HG02588 (cell line): Measurements from ENCODE around the gene EHD3.
A peak's percentile ranks its signal among the peaks of the same experiment; 100 is the strongest.
"Not testable (repeated sequence)": the region's sequence is repeated elsewhere in the genome, so short reads cannot be mapped to it uniquely, and the experiment has no call there.

ENCODE experiments used
- ATAC-seq: cut with Tn5 transposase; IDR thresholded peaks from one replicate; pipeline ENCODE4 v1.9.1; 2021; ENCODE audit warnings: mild to moderate bottlenecking, moderate library complexity; ENCODE audit not compliant: unreplicated experiment

Gene EHD3

DNA sequence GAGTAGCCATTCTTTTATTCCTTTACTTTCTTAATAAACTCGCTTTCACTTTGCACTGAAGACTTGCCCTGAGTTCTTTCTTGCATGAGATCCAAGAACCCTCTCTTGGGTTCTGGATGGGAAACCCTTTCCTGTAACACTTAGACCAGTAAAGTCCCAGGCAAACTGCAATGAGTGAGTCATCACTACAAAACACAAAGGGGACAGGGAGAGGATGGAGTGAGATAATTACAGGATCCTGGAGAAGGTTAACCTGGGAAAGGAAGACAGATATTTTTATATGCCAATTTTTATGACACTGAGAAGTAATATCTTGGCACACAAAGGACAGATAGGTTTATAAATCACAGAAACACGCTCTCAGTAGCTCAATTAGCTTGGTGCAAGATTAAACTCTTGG, 48.7 kb downstream of the EHD3 start:
- ATAC-seq, result no peak

DNA sequence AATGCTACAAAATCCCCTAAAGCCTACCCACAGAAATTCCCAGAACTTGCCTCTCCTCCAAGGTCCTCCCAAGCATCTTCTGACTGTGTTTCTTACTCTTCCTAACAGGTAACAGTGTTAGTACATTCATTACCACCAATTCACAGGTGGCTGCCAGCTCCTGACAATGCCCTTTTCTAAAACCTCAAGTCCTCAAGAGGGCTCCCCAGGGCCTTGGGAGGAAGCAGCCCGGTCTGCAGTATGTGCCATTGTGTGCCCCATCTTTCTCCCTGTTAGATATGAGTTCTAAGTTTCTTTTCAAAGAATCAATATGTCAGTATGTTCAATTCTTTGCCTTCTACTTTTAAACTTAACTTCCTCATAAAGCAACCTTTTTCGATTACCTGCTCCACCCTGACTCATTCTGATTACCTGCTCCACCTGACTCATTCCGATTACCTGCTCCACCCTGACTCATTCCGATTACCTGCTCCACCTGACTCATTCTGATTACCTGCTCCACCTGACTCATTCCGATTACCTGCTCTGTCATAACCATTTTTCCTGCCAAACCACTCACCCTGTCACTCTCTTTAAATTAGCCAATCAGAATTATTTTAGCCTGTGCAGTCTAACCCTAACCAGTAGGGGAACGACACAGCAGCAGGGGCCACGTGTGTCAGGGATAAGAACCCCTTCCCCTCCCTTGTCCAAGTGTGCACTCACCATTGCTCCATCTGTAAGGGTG, 49.4 kb downstream of the EHD3 start:
- ATAC-seq, result not testable (repeated sequence)

DNA sequence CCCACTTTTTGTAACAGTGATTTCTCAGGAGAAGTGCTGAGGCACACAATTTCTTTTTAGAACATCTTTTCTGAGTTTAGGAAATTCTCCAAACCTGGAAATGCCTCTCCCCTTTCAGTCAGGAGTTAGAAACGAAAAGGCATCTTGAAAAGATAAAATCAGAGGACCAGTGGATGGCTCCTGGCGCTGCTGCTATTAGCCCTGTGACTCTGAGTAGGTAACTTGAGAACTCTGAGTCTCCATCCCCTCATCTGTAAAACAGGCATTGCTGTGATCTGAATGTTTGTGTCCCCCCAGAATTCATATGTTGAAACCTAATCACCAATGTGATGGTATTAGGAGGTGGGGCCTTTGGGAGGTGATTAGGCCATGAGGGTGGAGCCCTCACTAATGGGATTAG, 50.2 kb downstream of the EHD3 start:
- ATAC-seq, result no peak

DNA sequence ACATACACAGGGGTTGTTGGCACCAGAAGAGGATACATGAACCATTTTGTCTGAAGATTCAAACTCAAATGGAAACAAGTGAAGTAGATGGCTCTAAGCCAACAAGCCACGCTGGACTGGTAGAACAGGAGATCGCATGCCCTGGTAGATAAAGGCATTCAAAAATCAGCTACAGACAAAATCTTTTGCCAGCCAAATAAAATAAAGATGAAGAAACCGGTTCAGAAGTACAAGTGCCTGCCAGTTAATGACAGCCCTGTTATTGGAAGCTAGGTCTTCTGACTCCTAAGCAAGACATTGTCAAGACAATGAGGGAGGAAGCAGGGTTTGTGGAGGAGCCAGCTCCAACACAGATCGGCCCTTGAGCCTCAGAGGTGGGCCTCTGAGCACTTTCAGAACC, 52.3 kb downstream of the EHD3 start:
- no peak for ATAC-seq

DNA sequence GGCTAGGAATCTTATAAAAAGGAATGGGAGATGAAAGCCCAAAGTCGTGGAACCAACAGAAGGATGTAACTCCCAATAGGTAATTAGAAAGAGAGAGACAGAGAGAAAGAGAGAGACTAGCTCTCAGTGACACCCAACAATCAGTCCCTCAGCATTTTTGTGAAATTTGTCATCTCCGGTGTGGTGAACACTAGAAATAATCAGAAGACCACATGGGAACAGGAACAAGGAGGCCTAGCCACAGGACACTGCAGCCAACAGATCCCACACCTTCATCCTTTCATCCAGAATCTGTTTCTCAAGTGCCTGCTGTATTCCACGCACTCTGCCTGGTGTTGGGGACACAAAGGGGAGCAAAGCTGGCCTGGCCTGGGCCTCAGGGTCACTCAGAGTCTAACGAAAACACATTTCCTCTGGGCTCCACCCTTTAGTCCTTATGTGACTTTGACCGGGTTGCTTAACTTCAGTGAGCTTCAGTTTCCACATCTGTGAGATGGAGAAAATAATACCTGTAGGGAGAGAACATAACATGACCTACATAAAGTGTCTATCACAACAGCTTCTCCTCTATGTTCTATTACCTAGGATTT, 53.1 kb downstream of the EHD3 start:
- no peak for ATAC-seq

DNA sequence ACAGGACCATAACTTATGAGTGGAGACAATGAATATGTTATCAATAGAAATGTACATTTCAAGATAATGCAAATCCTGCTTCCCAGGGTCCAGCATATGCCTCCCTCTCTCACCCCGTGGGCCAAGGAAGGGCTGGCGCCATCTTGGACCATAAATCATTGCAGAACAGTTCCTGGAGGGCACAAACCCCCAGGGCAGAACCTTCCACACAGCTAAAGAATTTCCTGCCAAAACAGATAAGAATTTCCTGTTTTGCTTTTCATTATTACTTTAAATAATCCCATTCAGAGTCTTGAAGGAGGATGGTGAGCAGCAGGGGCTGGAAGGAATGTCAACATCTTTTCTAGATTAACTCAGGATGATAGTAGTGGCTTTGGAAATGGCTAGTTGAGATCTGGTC, 53.7 kb downstream of the EHD3 start:
- no peak for ATAC-seq

DNA sequence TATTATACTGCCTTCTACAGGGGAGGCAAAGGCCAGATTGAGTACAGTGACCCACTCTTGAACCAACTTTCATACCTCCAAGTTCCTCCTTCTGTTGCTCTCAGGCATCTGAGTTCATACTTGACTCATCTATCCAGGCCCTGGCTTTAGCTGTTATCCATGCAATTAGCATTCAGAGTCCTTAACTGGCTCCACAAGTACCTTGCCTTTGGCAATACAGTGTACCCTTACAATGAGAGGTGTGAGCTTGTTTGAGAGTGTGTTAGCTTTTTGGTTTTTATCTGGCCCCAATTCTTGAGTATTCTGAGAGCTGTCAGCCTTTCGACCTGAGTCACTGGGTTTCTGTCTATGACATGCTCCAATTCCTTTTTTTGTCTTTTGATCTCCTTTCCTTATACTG, 60.2 kb downstream of the EHD3 start:
- ATAC-seq, result no peak

DNA sequence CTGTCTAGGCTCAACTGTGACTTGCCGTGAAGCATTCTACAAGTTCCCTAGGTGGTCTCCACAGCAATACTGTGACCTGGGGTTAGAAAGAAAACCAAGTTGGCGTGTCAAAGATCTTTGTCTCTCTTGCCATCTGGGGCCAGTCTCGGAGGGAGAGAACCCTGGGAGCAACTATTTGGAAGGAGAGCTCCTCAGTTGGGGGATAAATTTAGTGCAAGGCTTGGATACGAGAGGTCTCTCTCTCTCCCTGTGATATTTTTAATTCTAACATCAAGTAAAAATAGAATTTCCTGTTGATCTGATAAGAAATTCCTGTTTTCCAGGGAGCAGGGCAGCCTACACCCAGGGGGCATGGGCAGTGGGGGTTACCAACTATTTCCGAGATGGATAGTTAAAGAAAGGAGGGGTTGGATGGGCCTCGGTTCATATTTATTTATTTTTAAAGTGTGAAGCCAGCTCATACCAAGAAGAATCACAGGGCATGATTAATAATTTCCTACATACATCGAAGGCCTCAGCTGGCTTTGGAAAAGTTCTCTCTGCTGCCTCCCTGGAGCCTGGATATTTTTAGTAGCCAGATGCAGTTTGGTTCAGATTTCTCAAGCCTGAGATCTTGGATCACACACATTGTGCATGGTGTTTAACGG, 62.8 kb downstream of the EHD3 start:
- no peak for ATAC-seq

DNA sequence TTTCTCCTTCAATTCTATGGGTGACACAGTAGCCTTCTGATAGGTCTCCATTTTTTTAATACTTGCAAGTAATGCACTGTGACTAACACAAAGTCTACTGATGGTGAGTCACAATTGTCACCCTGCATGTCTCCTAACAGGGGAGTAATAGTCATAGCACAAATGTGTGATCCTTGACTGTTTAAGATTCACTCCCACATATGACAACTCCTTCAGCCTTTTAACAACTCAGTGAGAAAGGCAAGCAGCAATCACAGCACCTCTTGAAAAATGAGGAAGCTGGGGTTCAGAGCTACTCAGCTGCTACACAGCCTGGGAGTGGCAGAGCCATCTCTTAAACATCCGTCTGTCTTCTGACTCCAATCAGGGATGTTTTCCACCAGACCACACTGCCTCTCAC, 63.8 kb downstream of the EHD3 start:
- ATAC-seq, result no peak

DNA sequence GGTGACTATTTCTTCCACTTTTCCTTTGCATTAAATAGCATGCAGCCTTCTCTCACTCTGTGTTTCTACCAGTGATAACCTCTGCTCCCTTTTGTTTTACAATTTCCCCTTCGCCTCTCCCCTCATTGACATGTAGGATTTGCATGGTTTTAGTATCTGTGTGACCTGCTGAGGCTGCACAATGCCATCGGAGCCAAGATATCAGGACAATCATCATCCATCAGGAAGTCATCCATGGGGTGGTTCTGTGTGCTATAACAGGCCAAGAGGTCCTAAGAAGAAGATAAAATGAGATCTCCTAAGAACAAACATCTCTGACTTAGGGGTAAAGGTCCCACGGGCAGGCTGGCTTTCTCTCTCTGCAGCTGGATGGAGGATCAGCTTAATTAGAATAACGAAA, 65.6 kb downstream of the EHD3 start:
- ATAC-seq, result no peak

DNA sequence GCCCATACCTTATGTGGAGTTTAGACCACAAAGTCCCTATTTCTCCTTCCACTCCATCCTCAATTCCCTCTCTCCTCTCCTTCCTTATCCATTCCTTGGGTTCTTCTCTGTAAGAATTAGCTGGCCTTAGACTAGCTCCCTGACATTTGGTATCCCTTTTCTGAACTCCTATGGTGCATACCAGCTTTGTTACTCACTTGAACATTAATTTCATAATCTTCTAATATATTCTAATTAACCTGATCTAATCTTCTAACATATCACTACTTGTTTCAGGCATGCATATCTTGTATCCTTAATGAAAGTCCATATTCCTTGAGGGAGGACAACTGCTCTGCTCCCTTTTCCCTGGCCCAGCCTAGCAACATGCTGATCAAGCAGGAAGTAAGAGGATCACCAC, 66.4 kb downstream of the EHD3 start:
- no peak for ATAC-seq

DNA sequence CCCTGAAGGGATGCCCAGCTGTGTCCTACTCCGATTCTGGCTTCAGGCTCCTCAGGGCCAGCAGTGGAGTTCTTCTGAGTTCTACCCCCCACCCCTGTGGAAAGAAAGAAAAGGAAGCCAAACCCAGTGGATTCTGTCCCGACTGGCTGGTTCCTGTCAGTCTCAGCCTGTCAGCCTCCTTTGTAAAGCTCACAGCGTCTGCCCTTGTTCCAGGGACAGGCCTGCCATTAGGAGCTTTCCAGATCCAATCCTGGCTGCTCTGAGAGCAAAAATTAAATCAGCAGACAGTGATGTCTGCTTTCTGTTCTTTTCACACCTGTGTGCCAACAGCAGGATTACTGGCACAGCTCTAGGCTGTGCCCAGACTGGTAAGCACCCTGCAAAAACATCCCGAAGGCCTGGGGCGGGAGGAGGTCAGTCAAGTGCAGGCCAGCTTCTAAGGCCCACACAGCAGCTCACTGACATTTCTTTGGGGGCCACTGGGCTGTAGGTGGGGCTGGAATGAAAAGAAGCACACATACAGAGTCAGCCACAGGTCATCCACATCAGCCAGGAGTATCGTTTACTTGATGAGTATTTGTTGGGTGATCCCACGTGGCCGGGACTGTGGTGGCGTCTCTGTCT, 69.1 kb downstream of the EHD3 start:
- ATAC-seq, result no peak

DNA sequence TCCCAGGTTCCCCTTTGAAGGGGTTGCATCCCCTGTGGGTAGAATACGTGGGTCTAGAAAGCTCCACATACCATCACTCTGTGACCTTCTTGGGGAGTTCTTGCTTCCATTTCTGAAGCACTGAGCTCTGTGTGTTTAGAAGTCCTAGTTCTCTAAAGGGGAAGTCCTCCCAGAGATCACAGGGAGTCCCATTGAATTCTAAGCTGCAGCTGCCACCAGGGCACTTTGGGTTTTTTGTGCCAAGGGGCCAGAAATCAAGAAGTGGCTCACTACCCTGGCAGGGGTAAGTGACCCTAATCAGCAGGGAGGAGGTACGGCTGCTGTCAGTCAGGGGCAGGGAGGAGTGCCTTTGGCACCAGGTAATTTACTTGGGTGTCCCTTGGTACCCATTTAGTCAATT, 70.9 kb downstream of the EHD3 start:
- no peak for ATAC-seq

DNA sequence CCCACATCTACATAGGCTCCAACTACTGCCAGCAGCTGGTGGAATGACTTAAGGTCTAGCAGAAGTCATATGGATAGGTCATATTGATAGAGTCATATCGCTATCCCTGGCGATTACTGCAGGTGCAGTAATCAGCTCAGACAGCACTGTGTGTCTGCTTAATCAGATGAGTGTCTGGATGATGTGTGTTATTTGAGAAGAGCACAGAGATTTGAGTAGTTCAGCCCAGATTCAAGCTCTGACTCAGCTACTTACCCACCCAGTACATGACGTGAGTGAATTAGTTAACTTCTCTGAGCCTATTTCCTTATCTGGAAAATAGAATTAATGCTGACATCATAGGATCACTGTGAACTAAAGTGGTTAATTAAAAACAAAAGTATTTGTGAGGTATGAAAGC, 78.9 kb downstream of the EHD3 start:
- ATAC-seq, result no peak

DNA sequence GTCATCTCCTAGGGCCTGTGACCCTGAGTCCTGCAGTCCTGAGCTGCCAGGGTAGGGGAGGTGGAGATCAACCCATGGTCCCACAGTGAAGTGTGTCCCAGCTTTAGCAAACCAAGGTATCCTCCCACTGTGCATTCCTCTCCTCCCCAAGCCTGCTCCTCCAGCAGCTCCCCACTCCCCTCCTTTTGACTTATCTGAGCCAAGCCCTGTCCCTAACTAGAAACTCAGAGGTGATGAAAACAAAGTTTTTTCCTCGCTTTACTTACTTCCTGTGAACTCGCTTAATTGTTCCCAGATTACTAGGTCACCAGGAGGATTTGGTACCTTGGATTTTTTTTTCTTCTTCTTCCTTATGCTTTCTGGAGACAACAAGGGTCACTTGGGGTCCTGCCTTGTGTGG, 80.8 kb downstream of the EHD3 start:
- no peak for ATAC-seq

DNA sequence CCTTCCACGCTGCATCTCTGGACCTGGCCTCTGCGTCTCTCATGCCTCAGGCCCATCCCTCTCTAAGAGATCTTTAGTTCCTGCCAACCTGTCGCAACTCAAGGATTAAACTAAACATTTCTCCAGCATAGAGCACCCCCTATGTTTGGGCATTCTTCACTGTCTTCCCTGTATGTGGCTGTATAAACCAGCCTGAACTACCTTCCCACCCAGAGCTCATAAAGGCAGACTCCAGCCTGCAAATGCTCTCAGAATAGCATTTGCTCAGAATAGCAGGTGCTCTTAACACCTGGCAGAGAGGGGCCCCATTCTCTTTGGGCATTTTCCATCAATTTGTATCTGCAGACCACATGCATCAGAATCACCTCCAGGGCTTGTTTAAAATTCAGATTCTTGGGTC, 83.4 kb downstream of the EHD3 start:
- ATAC-seq, result no peak

DNA sequence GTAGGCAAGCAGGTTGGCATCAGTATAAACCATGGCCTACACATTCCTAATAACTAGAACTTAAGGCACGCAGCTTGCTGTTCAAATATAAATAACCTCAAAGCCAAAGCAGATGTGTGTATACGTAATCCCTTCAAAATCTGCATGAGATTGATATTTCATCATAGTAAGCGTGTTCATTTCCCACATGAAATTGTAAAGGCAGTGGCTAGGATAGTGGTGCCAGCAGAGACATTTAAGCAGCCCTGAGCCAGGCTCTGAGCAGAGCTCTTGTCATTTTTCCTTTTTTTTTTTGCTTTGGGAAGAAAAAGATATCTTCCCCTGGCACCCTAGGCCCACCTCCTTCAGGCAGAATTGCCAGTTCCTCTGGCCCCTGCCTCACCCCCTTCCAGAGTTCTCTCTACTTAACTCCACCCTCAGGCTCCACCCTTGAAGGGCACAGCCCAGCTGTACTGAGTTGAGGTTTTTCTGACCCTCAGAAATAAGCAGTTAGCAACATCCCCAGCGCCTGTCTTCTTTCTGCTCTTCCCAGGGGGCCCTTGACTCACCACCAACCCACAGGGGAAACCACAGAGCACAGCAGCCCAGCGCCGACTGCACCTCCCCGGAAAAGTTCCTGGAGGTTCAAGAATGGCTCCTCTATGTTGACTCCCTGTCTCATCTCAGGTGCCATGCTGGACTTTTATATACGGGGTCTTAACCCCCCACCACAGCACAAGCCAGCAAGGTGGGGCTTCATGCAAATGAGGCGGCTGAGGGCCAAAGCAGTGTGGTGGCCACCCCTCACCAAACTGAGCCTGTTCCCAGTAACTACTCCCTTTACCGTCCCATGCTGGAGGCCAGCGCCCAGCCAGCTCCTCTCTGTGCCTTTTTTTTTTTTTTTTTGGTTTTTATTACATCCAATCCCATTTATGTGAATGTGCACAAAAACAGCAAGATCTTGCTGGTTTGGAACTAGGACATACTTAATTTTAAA, 84.7 kb downstream of the EHD3 start:
- peak; percentile 82 for ATAC-seq
